Mammary epithelial cell (primary cell): Measurements from ENCODE around the gene PLD1.

Source experiments
- CTCF ChIP-seq, 2 donors: IDR thresholded peaks in 1 of 2; conservative IDR thresholded peaks in 1 of 2; 2 replicates each; pipeline ENCODE4 v1.5.1; 2011 to 2012; ENCODE audit warnings: inconsistent platforms in 2 of 2, low read length in 2 of 2, mild to moderate bottlenecking in 2 of 2, control low read depth in 1 of 2, low read depth in 1 of 2; ENCODE audit not compliant: insufficient read depth in 1 of 2; ENCODE audit errors: extremely low read depth in 1 of 2
- EZH2 ChIP-seq: IDR thresholded peaks from 2 replicates; pipeline ENCODE4 v1.6.1; 2012; ENCODE audit warnings: low read length, inconsistent platforms, borderline replicate concordance

- TF ChIP-seq CTCF (conservative IDR thresholded peaks at IDR 0.05 in 1 of 2, IDR thresholded peaks at IDR 0.05 in 1 of 2; ENCODE audit: extremely low read depth in 1 of 2, insufficient read depth in 1 of 2, low read depth in 1 of 2, low read length in 2 of 2), result no peak
- TF ChIP-seq EZH2, result no peak
Observed at GRCh38 chr3:171797265-171797679, 13.0 kb downstream of the PLD1 start.
